Thoracic aorta (tissue), 2 donors: ENCODE measurements around the gene ZNF213. TPM values are rescaled to one million over a fixed set of nuclear protein-coding genes. Genes with fewer than 3 reads are reported as not detected.

Experiments
- ATAC-seq: fragments of 150-250 bp; one replicate; pipeline ENCODE4 v1.8.0; 2017; ENCODE audit warnings: low read depth; ENCODE audit not compliant: insufficient number of reproducible peaks, low FRiP score
- DNase-seq: peaks from one replicate; pipeline ENCODE4 v3.0.0-alpha.2; 2020; ENCODE audit warnings: low spot score
- H3K27ac ChIP-seq, 2 donors: fragments of 200-600 bp; sonication (generic); 1 replicate in 1 of 2; 2 replicates in 1 of 2; pipeline ENCODE4 v1.5.1; 2016; ENCODE audit warnings: mild to moderate bottlenecking in 2 of 2, moderate library complexity in 2 of 2
- H3K27me3 ChIP-seq: fragments of 200-600 bp; sonication (generic); replicated peaks from 2 replicates; pipeline ENCODE4 v1.6.0; 2016; ENCODE audit warnings: mild to moderate bottlenecking; ENCODE audit not compliant: insufficient read depth
- H3K36me3 ChIP-seq: fragments of 200-600 bp; sonication (generic); one replicate; pipeline ENCODE4 v1.5.1; 2016
- H3K4me1 ChIP-seq, 2 donors: fragments of 200-600 bp; sonication (generic); 1 replicate in 1 of 2; 2 replicates in 1 of 2; pipeline versions ENCODE4 v1.5.1 to v1.6.0; 2016; ENCODE audit warnings: low read depth in 2 of 2, mild to moderate bottlenecking in 1 of 2; ENCODE audit not compliant: control insufficient read depth in 1 of 2
- H3K4me3 ChIP-seq: fragments of 200-600 bp; sonication (generic); 2 replicates; pipeline ENCODE4 v1.5.1; 2016; ENCODE audit warnings: mild to moderate bottlenecking
- H3K9me3 ChIP-seq: fragments of 200-600 bp; sonication (generic); 2 replicates; pipeline ENCODE4 v1.5.1; 2016
- CTCF ChIP-seq: fragments of 200-600 bp; sonication (generic); IDR thresholded peaks from one replicate; pipeline ENCODE4 v1.5.1; 2019; ENCODE audit warnings: antibody characterized with exemption
- total RNA-seq, 2 donors: library from RNA; depleted of rRNA; stranded (reverse); fragments of >200 nt; gene quantifications; one replicate each; pipeline versions ENCODE4 v1.1.0 to v1.2.3, GENCODE V29; 2016

The ZNF213 gene
- total RNA-seq, 2 donors from 2014 or later, result 5.9 to 16.2 TPM

- H3K27ac ChIP-seq, result no peak overlapping the region
- H3K9me3 ChIP-seq, result no peaks in the 10 kb centered on the region
- H3K36me3 ChIP-seq, result no peaks in the 10 kb centered on the region
- no peak for TF ChIP-seq CTCF
- H3K27me3 ChIP-seq, result no peaks in the 10 kb centered on the region
- peaks cover 0 to 5% of the 10 kb centered on the region in 2 donors for H3K4me1 ChIP-seq
- ATAC-seq (no peak), DNase-seq (no peak)
- H3K4me3 ChIP-seq, result no peak overlapping the region
Measured at GRCh38 chr16:3088450-3088849, 46.4 kb upstream of the ZNF213 start.

- DNase-seq (no peak), ATAC-seq (no peak)
- no peak overlapping the region for H3K27ac ChIP-seq
- H3K27me3 ChIP-seq, result no peaks in the 10 kb centered on the region
- no peaks in the 10 kb centered on the region for H3K9me3 ChIP-seq
- H3K4me1 ChIP-seq, result peaks cover 0 to 5% of the 10 kb centered on the region in 2 donors
- H3K4me3 ChIP-seq, result no peak overlapping the region
- no peaks in the 10 kb centered on the region for H3K36me3 ChIP-seq
- TF ChIP-seq CTCF, result no peak
Measured at GRCh38 chr16:3088925-3089716, 45.7 kb upstream of the ZNF213 start.

- Histone ChIP-seq H3K4me1 (peaks cover 0 to 5% of the 10 kb centered on the region in 2 donors), H3K4me3 (no peak overlapping the region), H3K9me3 (no peaks in the 10 kb centered on the region), H3K27me3 (no peaks in the 10 kb centered on the region), H3K27ac (no peak overlapping the region), H3K36me3 (no peaks in the 10 kb centered on the region)
- TF ChIP-seq CTCF, result no peak
- DNase-seq (no peak), ATAC-seq (no peak)
Measured at GRCh38 chr16:3089717-3090592, 44.9 kb upstream of the ZNF213 start.

- Histone ChIP-seq H3K4me3 (no peak overlapping the region), H3K9me3 (no peaks in the 10 kb centered on the region), H3K27ac (no peak overlapping the region), H3K36me3 (no peaks in the 10 kb centered on the region), H3K4me1 (peaks cover 0 to 5% of the 10 kb centered on the region in 2 donors), H3K27me3 (no peaks in the 10 kb centered on the region)
- TF ChIP-seq CTCF, result no peak
- DNase-seq, result no peak
- no peak for ATAC-seq
Measured at GRCh38 chr16:3091551-3091950, 43.3 kb upstream of the ZNF213 start.

- Histone ChIP-seq H3K4me1 (peaks cover 0 to under 1% of the 10 kb centered on the region in 2 donors), H3K9me3 (no peaks in the 10 kb centered on the region), H3K36me3 (no peaks in the 10 kb centered on the region), H3K27ac (no peak overlapping the region), H3K27me3 (no peaks in the 10 kb centered on the region), H3K4me3 (no peak overlapping the region)
- ATAC-seq, result no peak
- DNase-seq, result no peak
- no peak for TF ChIP-seq CTCF
Measured at GRCh38 chr16:3092501-3092941, 42.3 kb upstream of the ZNF213 start.
